SK-N-SH (cell line): Measurements from ENCODE around the gene CEP43.

Experiments
- CTCF ChIP-seq: fragments of 200-600 bp; sonication (generic); IDR thresholded peaks from 2 replicates; pipeline ENCODE4 v1.6.1; 2017; ENCODE audit warnings: antibody characterized with exemption, mild to moderate bottlenecking, moderate library complexity
- EP300 ChIP-seq, 2 experiments: IDR thresholded peaks; 2 replicates each; pipeline versions ENCODE4 v1.4.0 to v1.6.1; 2012; ENCODE audit warnings: borderline replicate concordance in 1 of 2, low read depth in 1 of 2, low read length in 1 of 2
- EZH2phosphoT487 ChIP-seq: fragments of 200-600 bp; sonication (generic); IDR thresholded peaks from 2 replicates; pipeline ENCODE4 v1.6.1; 2017; ENCODE audit warnings: low read depth, mixed run types, mild to moderate bottlenecking, antibody characterized with exemption, moderate library complexity, borderline replicate concordance
- FOSL2 ChIP-seq: IDR thresholded peaks from 2 replicates; pipeline ENCODE4 v1.4.0; 2012; ENCODE audit warnings: low read depth, mild to moderate bottlenecking, moderate library complexity, borderline replicate concordance
- RFX5 ChIP-seq: IDR thresholded peaks from 2 replicates; pipeline ENCODE4 v1.6.1; 2012; ENCODE audit warnings: mild to moderate bottlenecking, improper control_type of control experiment, low read length
- TEAD4 ChIP-seq: IDR thresholded peaks from 2 replicates; pipeline ENCODE4 v1.4.0; 2012; ENCODE audit warnings: mild to moderate bottlenecking, borderline replicate concordance; ENCODE audit not compliant: insufficient read depth

GRCh38 chr6:167047554-167047953, 48.4 kb downstream of the CEP43 start:
- TF ChIP-seq EZH2phosphoT487 (no peak), RFX5 (no peak), EP300 (IDR thresholded peaks at IDR 0.05; ENCODE audit: borderline replicate concordance in 1 of 2, low read depth in 1 of 2, low read length in 1 of 2) (no peak), FOSL2 (no peak), TEAD4 (no peak), CTCF (no peak)
